HEK293 (cell line): ENCODE results near the gene C2orf42.

ENCODE experiments used
- CTCF ChIA-PET: fragments of 350-600 bp; formaldehyde crosslinking; extraction: SDS; loops from one replicate; lab custom pipeline; 2021; ENCODE audit warnings: antibody characterized with exemption; lab: Yijun Ruan, JAX
- POLR2A ChIA-PET: fragments of 300-600 bp; formaldehyde crosslinking; extraction: SDS; loops from one replicate; lab custom pipeline; 2020; ENCODE audit warnings: antibody characterized with exemption, inconsistent platforms; lab: Yijun Ruan, JAX
- H3K27ac ChIP-seq: fragments of 200-500 bp; sonication (Bioruptor generic); 2 replicates; pipeline ENCODE4 v1.5.1; 2014; ENCODE audit warnings: low read depth, low read length, control low read depth, inconsistent platforms; ENCODE audit errors: extremely low read depth
- H3K36me3 ChIP-seq, 2 experiments: fragments of 200-500 bp in 1 of 2; sonication (Bioruptor generic) in 1 of 2; 1 replicate in 1 of 2; 2 replicates in 1 of 2; pipeline ENCODE4 v1.5.1; 2014 to 2017; ENCODE audit warnings: inconsistent platforms in 2 of 2, low read length in 2 of 2; ENCODE audit not compliant: control insufficient read depth in 2 of 2, insufficient read depth in 1 of 2
- H3K4me1 ChIP-seq: fragments of 200-500 bp; sonication (Bioruptor generic); 2 replicates; pipeline ENCODE4 v1.5.1; 2014; ENCODE audit warnings: mild to moderate bottlenecking, low read length, inconsistent platforms; ENCODE audit not compliant: control insufficient read depth, insufficient read depth
- H3K4me3 ChIP-seq: 2 replicates; pipeline ENCODE4 v1.5.1; 2011; ENCODE audit warnings: low read depth, mild to moderate bottlenecking, control low read depth, low read length, moderate library complexity
- H3K9me3 ChIP-seq: fragments of 200-500 bp; sonication (Bioruptor generic); 2 replicates; pipeline ENCODE4 v1.5.1; 2014; ENCODE audit warnings: low read depth, low read length, inconsistent platforms; ENCODE audit not compliant: control insufficient read depth, insufficient read depth
- BCL11A ChIP-seq: fragments of 450-650 bp; formaldehyde crosslinking; IDR thresholded peaks from 2 replicates; pipeline ENCODE4 v1.5.1; 2016; ENCODE audit warnings: low read depth, missing biosample characterization, missing genetic modification characterization
- EGR2 ChIP-seq: fragments of 450-650 bp; formaldehyde crosslinking; IDR thresholded peaks from 2 replicates; pipeline ENCODE4 v1.5.1; 2016; ENCODE audit warnings: low read depth, missing biosample characterization, missing genetic modification characterization
- GLIS1 ChIP-seq: fragments of 450-650 bp; formaldehyde crosslinking; IDR thresholded peaks from 2 replicates; pipeline ENCODE4 v1.5.1; 2016; ENCODE audit warnings: missing biosample characterization, missing genetic modification characterization
- IKZF3 ChIP-seq: fragments of 450-650 bp; IDR thresholded peaks from 2 replicates; pipeline ENCODE4 v1.5.0; 2018; ENCODE audit warnings: missing biosample characterization, mild to moderate bottlenecking, missing genetic modification characterization, moderate library complexity
- PRDM4 ChIP-seq: fragments of 450-650 bp; formaldehyde crosslinking; IDR thresholded peaks from 2 replicates; pipeline ENCODE4 v1.5.1; 2017; ENCODE audit warnings: missing biosample characterization, missing genetic modification characterization
- SCRT1 ChIP-seq: fragments of 450-650 bp; formaldehyde crosslinking; IDR thresholded peaks from 2 replicates; pipeline ENCODE4 v1.5.1; 2016; ENCODE audit warnings: missing biosample characterization, missing genetic modification characterization, borderline replicate concordance
- SCRT2 ChIP-seq: fragments of 450-650 bp; formaldehyde crosslinking; IDR thresholded peaks from 2 replicates; pipeline ENCODE4 v1.5.1; 2016; ENCODE audit warnings: missing biosample characterization, missing genetic modification characterization
- SP3 ChIP-seq: fragments of 450-650 bp; formaldehyde crosslinking; IDR thresholded peaks from 2 replicates; pipeline ENCODE4 v1.5.1; 2016; ENCODE audit warnings: missing biosample characterization, missing genetic modification characterization
- ZNF133 ChIP-seq: fragments of 450-650 bp; formaldehyde crosslinking; IDR thresholded peaks from 2 replicates; pipeline ENCODE4 v1.5.1; 2016; ENCODE audit warnings: missing biosample characterization, missing genetic modification characterization
- ZNF169 ChIP-seq: fragments of 450-650 bp; formaldehyde crosslinking; IDR thresholded peaks from 2 replicates; pipeline ENCODE4 v1.5.1; 2016; ENCODE audit warnings: missing biosample characterization, missing genetic modification characterization
- ZNF211 ChIP-seq: fragments of 450-650 bp; formaldehyde crosslinking; IDR thresholded peaks from 2 replicates; pipeline ENCODE4 v1.5.1; 2016; ENCODE audit warnings: low read depth, missing biosample characterization, missing genetic modification characterization
- ZNF248 ChIP-seq: fragments of 450-650 bp; formaldehyde crosslinking; IDR thresholded peaks from 2 replicates; pipeline ENCODE4 v1.5.1; 2017; ENCODE audit warnings: missing biosample characterization, missing genetic modification characterization
- ZNF324 ChIP-seq: fragments of 450-650 bp; formaldehyde crosslinking; IDR thresholded peaks from 2 replicates; pipeline ENCODE4 v1.5.1; 2016; ENCODE audit warnings: missing biosample characterization, missing genetic modification characterization
- ZNF521 ChIP-seq: fragments of 450-650 bp; formaldehyde crosslinking; IDR thresholded peaks from 2 replicates; pipeline ENCODE4 v1.5.1; 2017; ENCODE audit warnings: missing biosample characterization, mild to moderate bottlenecking, missing genetic modification characterization
- ZNF658 ChIP-seq: fragments of 450-650 bp; formaldehyde crosslinking; IDR thresholded peaks from 2 replicates; pipeline ENCODE4; 2016; ENCODE audit warnings: missing biosample characterization, missing genetic modification characterization
- ZNF747 ChIP-seq: fragments of 450-650 bp; formaldehyde crosslinking; IDR thresholded peaks from 2 replicates; pipeline ENCODE4 v1.5.1; 2016; ENCODE audit warnings: missing biosample characterization, missing genetic modification characterization
- TF ChIP-seq, protein P1 (sequence below): fragments of 450-650 bp; formaldehyde crosslinking; IDR thresholded peaks from 2 replicates; pipeline ENCODE4 v1.5.1; 2016; ENCODE audit warnings: missing biosample characterization, missing genetic modification characterization, borderline replicate concordance
- TF ChIP-seq, protein P2 (sequence below): fragments of 450-650 bp; IDR thresholded peaks from 2 replicates; pipeline ENCODE4 v1.5.1; 2018; ENCODE audit warnings: missing biosample characterization, mild to moderate bottlenecking, missing genetic modification characterization
- TF ChIP-seq, protein P3 (sequence below): fragments of 450-650 bp; formaldehyde crosslinking; conservative IDR thresholded peaks from 2 replicates; pipeline ENCODE4 v1.5.1; 2016; ENCODE audit warnings: low read depth, missing biosample characterization, missing genetic modification characterization

C2orf42 gene

DNA sequence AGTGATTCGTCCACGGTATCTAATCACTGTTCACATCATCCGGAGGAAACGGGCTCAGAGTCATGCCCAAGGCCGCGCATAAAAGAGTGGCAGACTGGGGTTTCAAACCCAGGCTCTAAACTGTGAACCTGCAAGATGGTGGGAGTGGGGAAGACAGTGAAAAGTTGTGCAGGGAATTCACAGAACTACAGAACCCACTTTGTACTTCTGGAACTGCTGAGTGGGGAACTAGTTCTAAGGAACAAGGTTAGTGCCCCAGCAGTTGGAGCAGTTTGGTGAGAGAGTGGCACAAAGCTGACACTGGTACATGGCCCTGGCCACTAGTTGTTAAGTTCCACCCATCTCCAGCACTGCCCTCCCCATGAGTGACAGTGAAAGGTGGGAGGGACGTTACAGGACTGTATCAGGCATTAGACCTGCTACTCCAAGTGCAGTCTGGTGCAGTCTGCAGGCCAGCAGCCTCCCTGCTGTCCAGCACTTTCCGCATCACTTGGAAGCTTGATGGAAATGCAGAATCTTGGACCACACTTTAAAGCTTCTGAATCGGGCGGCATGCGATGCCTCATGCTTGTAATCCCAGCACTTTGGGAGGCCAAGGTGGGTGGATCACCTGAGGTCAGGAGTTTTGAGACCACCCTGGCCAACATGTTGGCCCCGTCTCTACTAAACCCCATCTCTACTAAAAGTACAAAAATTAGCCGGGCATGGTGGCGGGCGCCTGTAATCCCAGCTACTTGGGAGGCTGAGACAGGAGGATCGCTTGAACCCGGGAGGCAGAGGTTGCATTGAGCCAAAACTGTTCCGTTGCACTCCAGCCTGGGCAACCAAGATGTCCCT lies 47.3 kb downstream of the C2orf42 start (continued):
- TF ChIP-seq, protein P1, sequence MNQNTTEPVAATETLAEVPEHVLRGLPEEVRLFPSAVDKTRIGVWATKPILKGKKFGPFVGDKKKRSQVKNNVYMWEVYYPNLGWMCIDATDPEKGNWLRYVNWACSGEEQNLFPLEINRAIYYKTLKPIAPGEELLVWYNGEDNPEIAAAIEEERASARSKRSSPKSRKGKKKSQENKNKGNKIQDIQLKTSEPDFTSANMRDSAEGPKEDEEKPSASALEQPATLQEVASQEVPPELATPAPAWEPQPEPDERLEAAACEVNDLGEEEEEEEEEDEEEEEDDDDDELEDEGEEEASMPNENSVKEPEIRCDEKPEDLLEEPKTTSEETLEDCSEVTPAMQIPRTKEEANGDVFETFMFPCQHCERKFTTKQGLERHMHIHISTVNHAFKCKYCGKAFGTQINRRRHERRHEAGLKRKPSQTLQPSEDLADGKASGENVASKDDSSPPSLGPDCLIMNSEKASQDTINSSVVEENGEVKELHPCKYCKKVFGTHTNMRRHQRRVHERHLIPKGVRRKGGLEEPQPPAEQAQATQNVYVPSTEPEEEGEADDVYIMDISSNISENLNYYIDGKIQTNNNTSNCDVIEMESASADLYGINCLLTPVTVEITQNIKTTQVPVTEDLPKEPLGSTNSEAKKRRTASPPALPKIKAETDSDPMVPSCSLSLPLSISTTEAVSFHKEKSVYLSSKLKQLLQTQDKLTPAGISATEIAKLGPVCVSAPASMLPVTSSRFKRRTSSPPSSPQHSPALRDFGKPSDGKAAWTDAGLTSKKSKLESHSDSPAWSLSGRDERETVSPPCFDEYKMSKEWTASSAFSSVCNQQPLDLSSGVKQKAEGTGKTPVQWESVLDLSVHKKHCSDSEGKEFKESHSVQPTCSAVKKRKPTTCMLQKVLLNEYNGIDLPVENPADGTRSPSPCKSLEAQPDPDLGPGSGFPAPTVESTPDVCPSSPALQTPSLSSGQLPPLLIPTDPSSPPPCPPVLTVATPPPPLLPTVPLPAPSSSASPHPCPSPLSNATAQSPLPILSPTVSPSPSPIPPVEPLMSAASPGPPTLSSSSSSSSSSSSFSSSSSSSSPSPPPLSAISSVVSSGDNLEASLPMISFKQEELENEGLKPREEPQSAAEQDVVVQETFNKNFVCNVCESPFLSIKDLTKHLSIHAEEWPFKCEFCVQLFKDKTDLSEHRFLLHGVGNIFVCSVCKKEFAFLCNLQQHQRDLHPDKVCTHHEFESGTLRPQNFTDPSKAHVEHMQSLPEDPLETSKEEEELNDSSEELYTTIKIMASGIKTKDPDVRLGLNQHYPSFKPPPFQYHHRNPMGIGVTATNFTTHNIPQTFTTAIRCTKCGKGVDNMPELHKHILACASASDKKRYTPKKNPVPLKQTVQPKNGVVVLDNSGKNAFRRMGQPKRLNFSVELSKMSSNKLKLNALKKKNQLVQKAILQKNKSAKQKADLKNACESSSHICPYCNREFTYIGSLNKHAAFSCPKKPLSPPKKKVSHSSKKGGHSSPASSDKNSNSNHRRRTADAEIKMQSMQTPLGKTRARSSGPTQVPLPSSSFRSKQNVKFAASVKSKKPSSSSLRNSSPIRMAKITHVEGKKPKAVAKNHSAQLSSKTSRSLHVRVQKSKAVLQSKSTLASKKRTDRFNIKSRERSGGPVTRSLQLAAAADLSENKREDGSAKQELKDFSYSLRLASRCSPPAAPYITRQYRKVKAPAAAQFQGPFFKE, result no peak
- TF ChIP-seq, protein P2, sequence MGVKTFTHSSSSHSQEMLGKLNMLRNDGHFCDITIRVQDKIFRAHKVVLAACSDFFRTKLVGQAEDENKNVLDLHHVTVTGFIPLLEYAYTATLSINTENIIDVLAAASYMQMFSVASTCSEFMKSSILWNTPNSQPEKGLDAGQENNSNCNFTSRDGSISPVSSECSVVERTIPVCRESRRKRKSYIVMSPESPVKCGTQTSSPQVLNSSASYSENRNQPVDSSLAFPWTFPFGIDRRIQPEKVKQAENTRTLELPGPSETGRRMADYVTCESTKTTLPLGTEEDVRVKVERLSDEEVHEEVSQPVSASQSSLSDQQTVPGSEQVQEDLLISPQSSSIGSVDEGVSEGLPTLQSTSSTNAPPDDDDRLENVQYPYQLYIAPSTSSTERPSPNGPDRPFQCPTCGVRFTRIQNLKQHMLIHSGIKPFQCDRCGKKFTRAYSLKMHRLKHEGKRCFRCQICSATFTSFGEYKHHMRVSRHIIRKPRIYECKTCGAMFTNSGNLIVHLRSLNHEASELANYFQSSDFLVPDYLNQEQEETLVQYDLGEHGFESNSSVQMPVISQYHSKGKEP (tag by site-specific recombination), result peak; percentile 68; the same call in 1 of the 2 replicates

- CTCF ChIA-PET, result interaction anchor here (0.6 to 3.5 kb wide), 13 partner anchors 9 to 418 kb away, joined by 3 to 20 read pairs (median 4); no protein-coding TSS in a partner anchor
- POLR2A ChIA-PET, result interaction anchor here (1.0 to 4.6 kb wide), 8 partner anchors 17 to 229 kb away, joined by 3 to 30 read pairs (median 8); partner anchors contain the start of genes C2orf42, MXD1 and PCBP1
- H3K4me3 ChIP-seq, result peak overlapping the region; percentile 54
- H3K9me3 ChIP-seq, result no peaks in the 10 kb centered on the region
- H3K4me1 ChIP-seq, result peaks cover 6% of the 10 kb centered on the region; the same call in 1 of the 2 replicates
- peak overlapping the region; percentile 91 for H3K27ac ChIP-seq
- H3K36me3 ChIP-seq, result no peaks in the 10 kb centered on the region
- TF ChIP-seq, protein P3, sequence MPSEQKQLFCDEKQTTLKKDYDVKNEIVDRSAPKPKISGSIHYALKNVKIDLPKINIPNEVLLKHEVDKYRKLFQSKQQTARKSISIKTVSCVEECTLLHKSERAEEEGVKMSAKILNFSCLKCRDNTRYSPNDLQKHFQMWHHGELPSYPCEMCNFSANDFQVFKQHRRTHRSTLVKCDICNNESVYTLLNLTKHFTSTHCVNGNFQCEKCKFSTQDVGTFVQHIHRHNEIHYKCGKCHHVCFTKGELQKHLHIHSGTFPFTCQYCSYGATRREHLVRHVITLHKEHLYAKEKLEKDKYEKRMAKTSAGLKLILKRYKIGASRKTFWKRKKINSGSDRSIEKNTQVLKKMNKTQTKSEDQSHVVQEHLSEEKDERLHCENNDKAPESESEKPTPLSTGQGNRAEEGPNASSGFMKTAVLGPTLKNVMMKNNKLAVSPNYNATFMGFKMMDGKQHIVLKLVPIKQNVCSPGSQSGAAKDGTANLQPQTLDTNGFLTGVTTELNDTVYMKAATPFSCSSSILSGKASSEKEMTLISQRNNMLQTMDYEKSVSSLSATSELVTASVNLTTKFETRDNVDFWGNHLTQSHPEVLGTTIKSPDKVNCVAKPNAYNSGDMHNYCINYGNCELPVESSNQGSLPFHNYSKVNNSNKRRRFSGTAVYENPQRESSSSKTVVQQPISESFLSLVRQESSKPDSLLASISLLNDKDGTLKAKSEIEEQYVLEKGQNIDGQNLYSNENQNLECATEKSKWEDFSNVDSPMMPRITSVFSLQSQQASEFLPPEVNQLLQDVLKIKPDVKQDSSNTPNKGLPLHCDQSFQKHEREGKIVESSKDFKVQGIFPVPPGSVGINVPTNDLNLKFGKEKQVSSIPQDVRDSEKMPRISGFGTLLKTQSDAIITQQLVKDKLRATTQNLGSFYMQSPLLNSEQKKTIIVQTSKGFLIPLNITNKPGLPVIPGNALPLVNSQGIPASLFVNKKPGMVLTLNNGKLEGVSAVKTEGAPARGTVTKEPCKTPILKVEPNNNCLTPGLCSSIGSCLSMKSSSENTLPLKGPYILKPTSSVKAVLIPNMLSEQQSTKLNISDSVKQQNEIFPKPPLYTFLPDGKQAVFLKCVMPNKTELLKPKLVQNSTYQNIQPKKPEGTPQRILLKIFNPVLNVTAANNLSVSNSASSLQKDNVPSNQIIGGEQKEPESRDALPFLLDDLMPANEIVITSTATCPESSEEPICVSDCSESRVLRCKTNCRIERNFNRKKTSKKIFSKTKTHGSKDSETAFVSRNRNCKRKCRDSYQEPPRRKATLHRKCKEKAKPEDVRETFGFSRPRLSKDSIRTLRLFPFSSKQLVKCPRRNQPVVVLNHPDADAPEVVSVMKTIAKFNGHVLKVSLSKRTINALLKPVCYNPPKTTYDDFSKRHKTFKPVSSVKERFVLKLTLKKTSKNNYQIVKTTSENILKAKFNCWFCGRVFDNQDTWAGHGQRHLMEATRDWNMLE (tag by site-specific recombination), result 0 out of 2 replicates have a peak, but pooled peaks have one; percentile 37
- no peak for TF ChIP-seq ZNF133 (tag by site-specific recombination)
- peak; percentile 87 for TF ChIP-seq EGR2 (tag by site-specific recombination)
- TF ChIP-seq PRDM4 (tag by site-specific recombination), result peak; percentile 70
- peak; percentile 70 for TF ChIP-seq SCRT2 (tag by site-specific recombination)
- no peak for TF ChIP-seq ZNF248 (tag by site-specific recombination)
- peak; percentile 32; the same call in 1 of the 2 replicates for TF ChIP-seq BCL11A (tag by site-specific recombination)
- TF ChIP-seq IKZF3 (tag by site-specific recombination), result peak; percentile 83
- TF ChIP-seq ZNF169, result no peak
- no peak for TF ChIP-seq ZNF521
- no peak for TF ChIP-seq ZNF211 (tag by site-specific recombination)
- no peak for TF ChIP-seq ZNF747
- peak; percentile 98 for TF ChIP-seq ZNF324 (tag by site-specific recombination)
- TF ChIP-seq GLIS1 (tag by site-specific recombination), result peak; percentile 93
- no peak for TF ChIP-seq SCRT1
- peak; percentile 90 for TF ChIP-seq SP3 (tag by site-specific recombination)
- no peak for TF ChIP-seq ZNF658 (tag by site-specific recombination)
Observed at GRCh38 chr2:70142590-70143313, 48.1 kb downstream of the C2orf42 start.
